Ishikawa (cell line): ENCODE results near the gene PMIS2.

Experiments
- CEBPB ChIP-seq: IDR thresholded peaks from 2 replicates; pipeline ENCODE4 v1.6.1; 2012
- CREB1 ChIP-seq: IDR thresholded peaks from 2 replicates; pipeline ENCODE4 v1.6.1; 2012; ENCODE audit warnings: low read depth
- EGR1 ChIP-seq: IDR thresholded peaks from 2 replicates; pipeline ENCODE4 v1.6.1; 2012
- EP300 ChIP-seq: IDR thresholded peaks from 2 replicates; pipeline ENCODE4 v1.6.1; 2012; ENCODE audit warnings: borderline replicate concordance
- FOXM1 ChIP-seq: IDR thresholded peaks from 2 replicates; pipeline ENCODE4 v1.6.1; 2012; ENCODE audit warnings: low read depth, borderline replicate concordance
- NFIC ChIP-seq: IDR thresholded peaks from 2 replicates; pipeline ENCODE4 v1.6.1; 2012
- RAD21 ChIP-seq: IDR thresholded peaks from 2 replicates; pipeline ENCODE4 v1.6.1; 2012; ENCODE audit warnings: low read depth
- TAF1 ChIP-seq: IDR thresholded peaks from 2 replicates; pipeline ENCODE4 v1.6.1; 2012; ENCODE audit warnings: low read depth, mild to moderate bottlenecking
- TCF12 ChIP-seq: IDR thresholded peaks from 2 replicates; pipeline ENCODE4 v1.6.1; 2012; ENCODE audit warnings: low read depth
- TEAD4 ChIP-seq: IDR thresholded peaks from 2 replicates; pipeline ENCODE4 v1.6.1; 2012
- YY1 ChIP-seq: IDR thresholded peaks from 2 replicates; pipeline ENCODE4 v1.6.1; 2012; ENCODE audit warnings: low read depth
- ZBTB7A ChIP-seq: IDR thresholded peaks from 2 replicates; pipeline ENCODE4 v1.6.1; 2012; ENCODE audit warnings: low read depth
- TF ChIP-seq, protein P1 (sequence below): IDR thresholded peaks from 2 replicates; pipeline ENCODE4 v1.6.1; 2012
- TF ChIP-seq, protein P2 (sequence below): IDR thresholded peaks from 2 replicates; pipeline ENCODE4 v1.6.1; 2012
- TF ChIP-seq, protein P3 (sequence below): IDR thresholded peaks from 2 replicates; pipeline ENCODE4 v1.6.1; 2012; ENCODE audit warnings: low read depth, mild to moderate bottlenecking

The PMIS2 gene

GRCh38 chr19:35578707-35579106, 7.3 kb upstream of the PMIS2 start:
- TF ChIP-seq FOXM1: no peak

DNA sequence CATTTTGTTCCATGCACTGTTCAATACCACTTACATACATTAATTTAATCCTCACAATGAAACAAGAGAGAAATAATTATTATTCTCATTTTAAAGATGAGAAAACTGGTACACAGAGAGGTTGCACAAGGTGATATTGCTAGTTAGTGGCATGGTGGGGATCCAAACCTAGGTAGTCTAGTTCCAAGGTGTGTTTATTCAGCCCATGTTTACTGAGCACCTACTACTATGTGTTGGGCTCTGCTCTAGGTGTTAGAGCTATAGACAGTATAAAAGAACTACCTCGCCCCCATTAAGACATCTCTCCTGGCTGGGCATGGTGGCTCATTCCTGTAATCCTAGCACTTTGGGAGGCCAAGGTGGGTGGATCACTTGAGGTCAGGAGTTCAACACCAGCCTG, 3.2 kb upstream of the PMIS2 start:
- TF ChIP-seq TCF12 (no peak), NFIC (no peak)

- TF ChIP-seq EGR1 (no peak), NFIC (no peak), RAD21 (no peak), FOXM1 (no peak), CREB1 (no peak), TCF12 (no peak), TEAD4 (no peak), TAF1 (no peak)
- TF ChIP-seq, protein P1, sequence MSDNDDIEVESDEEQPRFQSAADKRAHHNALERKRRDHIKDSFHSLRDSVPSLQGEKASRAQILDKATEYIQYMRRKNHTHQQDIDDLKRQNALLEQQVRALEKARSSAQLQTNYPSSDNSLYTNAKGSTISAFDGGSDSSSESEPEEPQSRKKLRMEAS: no peak
- TF ChIP-seq, protein P2, sequence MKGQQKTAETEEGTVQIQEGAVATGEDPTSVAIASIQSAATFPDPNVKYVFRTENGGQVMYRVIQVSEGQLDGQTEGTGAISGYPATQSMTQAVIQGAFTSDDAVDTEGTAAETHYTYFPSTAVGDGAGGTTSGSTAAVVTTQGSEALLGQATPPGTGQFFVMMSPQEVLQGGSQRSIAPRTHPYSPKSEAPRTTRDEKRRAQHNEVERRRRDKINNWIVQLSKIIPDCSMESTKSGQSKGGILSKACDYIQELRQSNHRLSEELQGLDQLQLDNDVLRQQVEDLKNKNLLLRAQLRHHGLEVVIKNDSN: no peak
Observed at GRCh38 chr19:35587321-35587720, 1.3 kb downstream of the PMIS2 start.

- TF ChIP-seq TCF12: no peak
- TF ChIP-seq RAD21: no peak
- no peak for TF ChIP-seq ZBTB7A
- TF ChIP-seq TEAD4: no peak
Observed at GRCh38 chr19:35590875-35591274, 4.9 kb downstream of the PMIS2 start.

GRCh38 chr19:35592226-35592625, 6.3 kb downstream of the PMIS2 start:
- TF ChIP-seq FOXM1 (no peak), RAD21 (peak; percentile 74)

- TF ChIP-seq, protein P2: no peak
- no peak for TF ChIP-seq TEAD4
- no peak for TF ChIP-seq EGR1
- TF ChIP-seq, protein P1: no peak
- TF ChIP-seq TAF1: no peak
- TF ChIP-seq TCF12: no peak
- TF ChIP-seq ZBTB7A: no peak
Observed at GRCh38 chr19:35595928-35596327, 10.0 kb downstream of the PMIS2 start.

GRCh38 chr19:35596366-35596999, 10.5 kb downstream of the PMIS2 start:
- TF ChIP-seq TEAD4: no peak
- TF ChIP-seq, protein P1: no peak
- TF ChIP-seq FOXM1: no peak
- no peak for TF ChIP-seq RAD21
- TF ChIP-seq ZBTB7A: no peak
- no peak for TF ChIP-seq TAF1
- no peak for TF ChIP-seq NFIC
- TF ChIP-seq, protein P2: no peak

GRCh38 chr19:35601971-35602370, 16.0 kb downstream of the PMIS2 start:
- TF ChIP-seq CEBPB: no peak
- TF ChIP-seq EGR1: no peak
- TF ChIP-seq, protein P2: no peak
- peak; percentile 83 for TF ChIP-seq NFIC
- peak; percentile 53 for TF ChIP-seq TEAD4
- TF ChIP-seq CREB1: no peak
- TF ChIP-seq EP300: peak; percentile 70; the same call in 1 of the 2 replicates
- TF ChIP-seq, protein P1: no peak
- no peak for TF ChIP-seq YY1
- TF ChIP-seq ZBTB7A: no peak
- TF ChIP-seq FOXM1: no peak
- TF ChIP-seq, protein P3, sequence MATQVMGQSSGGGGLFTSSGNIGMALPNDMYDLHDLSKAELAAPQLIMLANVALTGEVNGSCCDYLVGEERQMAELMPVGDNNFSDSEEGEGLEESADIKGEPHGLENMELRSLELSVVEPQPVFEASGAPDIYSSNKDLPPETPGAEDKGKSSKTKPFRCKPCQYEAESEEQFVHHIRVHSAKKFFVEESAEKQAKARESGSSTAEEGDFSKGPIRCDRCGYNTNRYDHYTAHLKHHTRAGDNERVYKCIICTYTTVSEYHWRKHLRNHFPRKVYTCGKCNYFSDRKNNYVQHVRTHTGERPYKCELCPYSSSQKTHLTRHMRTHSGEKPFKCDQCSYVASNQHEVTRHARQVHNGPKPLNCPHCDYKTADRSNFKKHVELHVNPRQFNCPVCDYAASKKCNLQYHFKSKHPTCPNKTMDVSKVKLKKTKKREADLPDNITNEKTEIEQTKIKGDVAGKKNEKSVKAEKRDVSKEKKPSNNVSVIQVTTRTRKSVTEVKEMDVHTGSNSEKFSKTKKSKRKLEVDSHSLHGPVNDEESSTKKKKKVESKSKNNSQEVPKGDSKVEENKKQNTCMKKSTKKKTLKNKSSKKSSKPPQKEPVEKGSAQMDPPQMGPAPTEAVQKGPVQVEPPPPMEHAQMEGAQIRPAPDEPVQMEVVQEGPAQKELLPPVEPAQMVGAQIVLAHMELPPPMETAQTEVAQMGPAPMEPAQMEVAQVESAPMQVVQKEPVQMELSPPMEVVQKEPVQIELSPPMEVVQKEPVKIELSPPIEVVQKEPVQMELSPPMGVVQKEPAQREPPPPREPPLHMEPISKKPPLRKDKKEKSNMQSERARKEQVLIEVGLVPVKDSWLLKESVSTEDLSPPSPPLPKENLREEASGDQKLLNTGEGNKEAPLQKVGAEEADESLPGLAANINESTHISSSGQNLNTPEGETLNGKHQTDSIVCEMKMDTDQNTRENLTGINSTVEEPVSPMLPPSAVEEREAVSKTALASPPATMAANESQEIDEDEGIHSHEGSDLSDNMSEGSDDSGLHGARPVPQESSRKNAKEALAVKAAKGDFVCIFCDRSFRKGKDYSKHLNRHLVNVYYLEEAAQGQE: no peak
- no peak for TF ChIP-seq TAF1
- peak; percentile 82 for TF ChIP-seq TCF12
- TF ChIP-seq RAD21: peak; percentile 40; the same call in 1 of the 2 replicates
